Right forelimb (tissue), 1 donor: ENCODE results near the gene ELOVL3.

Experiments used
- DNase-seq: peaks from one replicate; pipeline ENCODE4 v3.0.0-alpha.2; 2018

ELOVL3 gene

DNA sequence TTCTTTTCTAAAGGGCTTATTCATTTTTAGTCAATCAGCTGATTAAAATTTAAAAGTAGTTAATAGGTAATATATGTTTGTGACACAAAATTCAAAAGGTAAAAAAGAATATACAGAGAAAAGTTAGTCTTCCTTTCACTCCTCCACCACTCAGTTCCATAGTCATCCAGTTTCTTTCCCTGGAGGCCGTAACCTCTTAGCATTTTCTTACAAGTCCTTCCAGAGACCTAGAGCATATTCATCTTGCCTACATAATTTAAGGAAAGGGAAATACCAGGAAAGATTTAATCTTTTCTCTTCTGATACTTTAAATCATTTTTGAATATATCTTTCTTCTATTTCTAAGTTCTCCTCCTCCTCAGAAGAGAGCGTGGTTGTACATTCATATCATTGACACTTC, 29.3 kb downstream of the ELOVL3 start:
- no peak for DNase-seq

DNA sequence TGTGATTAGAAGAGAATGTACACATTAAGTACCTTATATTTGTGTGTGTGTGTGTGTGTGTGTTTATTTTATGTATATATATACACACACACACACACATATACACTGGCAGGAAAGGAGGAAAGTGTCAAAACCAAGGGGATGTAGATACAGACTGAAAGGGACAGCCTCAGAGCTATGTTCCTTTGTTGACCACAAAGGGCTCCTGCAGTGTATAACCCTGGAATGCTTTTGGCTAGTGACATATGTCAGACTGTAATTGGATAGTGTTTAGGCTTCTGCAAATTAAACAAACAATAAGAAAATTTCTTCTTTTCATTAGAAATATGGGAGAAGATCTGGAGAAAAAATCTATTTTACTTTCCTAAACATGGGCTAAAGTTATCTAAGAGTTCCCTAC, 35.1 kb downstream of the ELOVL3 start:
- no peak for DNase-seq

DNA sequence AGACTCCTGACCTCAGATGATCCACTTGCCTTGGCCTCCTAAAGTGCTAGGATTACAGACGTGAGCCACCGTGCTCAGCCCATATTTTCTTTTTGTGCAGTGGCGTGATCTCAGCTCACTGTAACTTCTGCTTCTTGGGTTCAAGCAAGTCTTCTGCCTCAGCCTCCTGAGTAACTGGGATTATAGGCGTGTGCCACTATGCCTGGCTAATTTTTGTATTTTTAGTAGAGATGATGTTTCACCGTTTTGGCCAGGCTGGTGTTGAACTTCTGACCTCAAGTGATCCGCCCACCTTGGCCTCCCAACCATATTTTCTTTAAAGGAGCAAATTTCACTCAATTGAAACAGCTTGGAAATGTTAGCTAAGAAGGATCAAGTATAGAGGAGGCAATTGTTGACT, 35.7 kb downstream of the ELOVL3 start:
- no peak for DNase-seq

DNA sequence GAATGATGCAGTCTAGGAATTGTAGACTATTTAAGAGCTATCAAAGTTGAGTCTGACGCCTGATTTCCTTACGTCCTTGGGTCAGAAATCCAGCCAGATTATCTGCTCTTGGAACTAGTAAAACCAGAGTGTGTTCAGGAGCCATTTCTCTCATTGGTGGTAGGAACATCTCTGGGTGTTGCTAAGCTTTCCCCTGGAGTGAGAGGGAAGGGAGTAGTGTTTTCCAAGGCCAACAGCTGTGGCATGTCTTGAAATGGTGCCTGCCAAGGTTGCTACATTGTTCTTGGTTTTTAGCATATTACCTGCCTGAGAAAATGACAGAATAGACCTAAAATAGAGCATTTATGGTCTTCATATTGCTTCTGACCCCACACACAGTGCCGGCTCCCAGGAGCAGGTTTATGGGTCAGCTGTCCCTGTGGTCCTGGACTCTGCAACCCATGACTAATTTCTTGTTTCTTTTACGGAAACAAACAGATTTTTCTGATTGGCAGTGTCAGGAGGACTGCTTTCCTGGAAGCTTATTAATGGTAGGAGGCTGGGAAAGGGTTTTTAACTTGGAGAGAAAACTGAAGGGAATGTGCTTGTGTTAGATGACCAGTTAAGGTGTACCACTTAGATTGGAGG, 36.8 kb downstream of the ELOVL3 start:
- DNase-seq, result no peak

DNA sequence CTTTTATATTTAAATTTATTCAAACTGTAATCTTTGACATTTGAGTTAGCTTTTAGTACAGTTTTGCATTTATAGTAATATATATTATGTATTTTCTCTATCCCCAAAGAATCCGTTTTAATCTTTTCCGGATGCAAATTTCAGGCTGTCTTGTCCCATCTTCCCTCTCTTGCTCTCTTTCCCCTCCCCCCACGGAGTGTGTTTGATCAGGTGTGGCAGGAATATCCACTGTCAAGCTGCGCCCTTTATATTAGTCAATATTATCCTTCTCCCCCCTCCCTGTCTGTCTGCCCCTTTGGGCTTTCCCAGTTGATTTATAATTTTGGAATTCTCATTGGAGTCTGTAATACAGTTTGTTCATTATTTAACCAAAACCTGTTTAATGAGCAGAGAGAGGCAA, 38.3 kb downstream of the ELOVL3 start:
- DNase-seq, result no peak

DNA sequence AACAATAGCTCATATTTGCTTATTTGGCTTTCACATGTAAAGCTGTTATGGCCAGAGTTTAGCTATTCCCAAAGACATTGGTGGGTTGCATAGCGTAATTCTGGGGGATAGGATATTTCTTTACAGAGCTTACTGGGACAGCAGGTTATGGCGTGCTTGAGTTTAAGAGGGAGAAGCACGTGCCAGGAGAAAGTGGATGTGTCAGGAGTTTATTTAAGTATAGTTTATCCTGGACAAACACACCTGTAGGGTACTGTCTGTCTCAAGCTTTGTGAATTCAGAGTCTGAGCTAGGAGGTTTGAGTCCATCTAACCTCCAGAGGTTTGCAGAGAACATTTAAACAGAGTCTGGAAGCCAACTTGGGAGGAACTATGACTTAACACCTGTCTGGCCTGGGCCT, 40.6 kb downstream of the ELOVL3 start:
- no peak for DNase-seq

DNA sequence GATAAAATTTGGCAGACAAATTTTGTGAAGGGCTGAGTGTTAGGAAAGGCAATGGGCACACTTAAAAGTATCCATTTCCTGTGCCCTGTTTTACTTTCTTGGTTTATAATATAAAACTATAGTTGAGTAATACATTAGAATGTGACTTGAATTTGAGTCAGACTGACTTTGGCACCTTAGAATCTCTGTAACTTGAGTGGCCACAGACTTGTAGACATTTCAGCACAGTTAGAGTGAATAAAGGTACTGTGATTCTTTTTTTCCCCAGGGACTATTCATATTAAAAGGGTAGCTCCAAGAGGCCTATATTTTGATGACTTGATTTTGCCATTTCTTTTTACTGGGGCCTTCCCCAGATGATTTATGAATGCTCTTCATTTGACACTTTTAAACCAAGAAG, 41.6 kb downstream of the ELOVL3 start:
- no peak for DNase-seq

DNA sequence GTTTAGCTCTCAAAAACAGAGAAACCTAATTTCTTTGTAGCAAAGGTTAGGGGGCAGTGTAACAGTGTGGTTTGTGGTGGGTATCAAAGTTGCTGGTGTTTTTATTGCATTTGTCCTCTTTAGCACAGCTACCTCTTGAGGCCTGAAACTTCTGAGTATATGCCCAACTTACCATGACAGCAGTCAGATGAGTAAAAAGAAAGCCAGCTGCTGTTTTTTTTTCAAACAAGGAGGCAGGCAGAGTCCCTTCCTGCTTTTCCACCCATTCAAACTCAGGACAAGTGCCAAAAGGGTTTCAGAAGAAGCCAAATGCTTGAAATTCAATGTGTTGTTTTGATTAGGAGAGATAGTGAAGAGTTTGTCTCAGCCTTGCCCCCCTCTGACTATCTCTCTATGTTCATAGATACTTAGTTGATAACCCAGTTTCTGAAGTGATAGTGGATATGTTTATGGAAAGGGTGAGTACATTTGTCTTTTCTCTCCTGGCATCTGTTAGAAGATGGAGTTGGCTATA, 42.3 kb downstream of the ELOVL3 start:
- no peak for DNase-seq

DNA sequence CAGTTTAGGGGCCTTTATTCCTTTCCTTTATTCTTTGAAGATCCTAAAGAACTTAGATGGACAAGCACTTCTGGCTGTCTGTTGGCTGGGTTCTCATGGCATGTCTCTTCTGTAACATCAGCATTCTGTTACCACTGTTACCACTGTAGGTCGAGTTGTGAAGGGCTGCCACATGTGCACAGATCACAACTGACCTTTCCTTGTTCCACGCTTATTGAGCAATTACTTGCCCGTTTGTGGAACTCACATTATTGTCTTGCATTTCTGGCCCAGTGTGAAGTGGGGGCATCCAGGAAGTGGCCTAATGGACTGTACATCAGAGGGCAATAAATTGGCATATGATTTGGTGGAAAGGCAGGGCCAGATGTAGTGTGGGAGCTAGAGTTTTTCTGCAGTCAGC, 42.9 kb downstream of the ELOVL3 start:
- peak; percentile 46 for DNase-seq

DNA sequence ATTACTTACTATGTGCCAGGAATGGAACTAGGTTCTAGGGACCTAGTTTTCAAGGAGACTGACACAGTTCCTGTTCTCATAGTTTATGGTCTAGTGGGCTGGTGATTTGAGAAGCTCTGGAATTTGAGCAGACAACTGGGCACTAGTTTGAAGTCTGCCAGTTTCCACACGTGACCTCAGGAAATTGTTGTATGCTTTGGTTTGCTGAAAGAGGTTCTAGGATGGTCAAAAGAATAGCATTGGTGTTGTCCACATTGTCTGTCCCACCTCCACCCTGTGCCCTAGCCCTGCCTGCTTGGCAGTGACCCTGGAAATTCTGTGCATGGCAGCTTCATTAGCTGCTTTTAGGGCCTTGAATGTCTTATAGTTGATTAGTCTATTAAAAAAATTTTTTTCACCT, 48.0 kb downstream of the ELOVL3 start:
- DNase-seq, result no peak

DNA sequence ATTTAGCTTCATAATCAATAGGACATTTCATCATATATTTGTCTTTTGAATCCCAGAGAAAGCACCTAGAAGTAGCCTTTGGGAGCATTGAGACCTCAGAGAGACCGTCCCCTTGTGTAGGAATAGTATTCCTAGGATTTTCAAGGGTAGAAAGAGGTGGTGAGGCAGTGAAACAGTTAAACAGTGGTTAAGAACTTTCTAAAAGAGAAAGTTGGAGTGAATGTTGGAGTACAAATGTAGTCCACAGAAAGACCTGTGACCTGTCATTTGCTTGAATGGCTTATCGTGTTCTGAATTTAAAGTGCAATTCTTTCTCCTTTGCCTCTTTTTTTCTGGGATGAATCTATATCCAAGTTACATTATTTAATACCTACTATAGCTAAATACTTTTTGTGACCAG, 49.2 kb downstream of the ELOVL3 start:
- DNase-seq, result no peak

DNA sequence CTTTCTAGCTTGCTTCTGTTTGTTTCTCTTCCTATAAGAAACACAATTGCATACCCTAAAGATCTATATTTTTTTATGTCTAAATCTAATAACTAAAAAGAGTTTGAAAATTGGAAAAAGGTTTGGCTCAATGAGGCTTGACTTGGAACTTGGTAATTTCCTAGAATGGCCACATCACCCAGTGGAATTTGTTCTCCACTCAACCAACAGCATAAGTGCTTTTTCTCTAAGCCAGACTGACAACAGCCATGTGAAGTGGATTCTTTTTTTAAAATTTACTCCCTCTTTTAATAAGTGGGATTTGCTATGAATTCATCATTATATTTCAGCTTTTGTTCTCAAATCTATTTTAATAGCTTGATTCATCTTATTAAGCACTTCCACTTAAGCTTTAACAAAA, 53.0 kb downstream of the ELOVL3 start:
- DNase-seq, result no peak
